Activated naive CD4-positive, alpha-beta T cell treated with anti-CD3 and anti-CD28 coated beads, Interleukin-2, amount 10 ng/mL, durations not matched to agents 7 days and 5 days (primary cell): ENCODE data around the gene FERMT1.
A peak's percentile ranks its signal among the peaks of the same experiment; 100 is the strongest.

Experiments
- CTCF ChIA-PET: fragments of 350-600 bp; sonication (Branson Sonifier 250); formaldehyde crosslinking; loops from one replicate; lab custom pipeline; 2021; ENCODE audit warnings: antibody characterized with exemption; lab: Charles Lee
- DNase-seq: peaks from one replicate; pipeline ENCODE4 v3.0.0-alpha.2; 2020
- H3K27ac Mint-ChIP-seq: one replicate; pipeline ENCODE4 v1.8.0; 2021; ENCODE audit warnings: mild to moderate bottlenecking, moderate library complexity, mixed read lengths
- H3K27me3 Mint-ChIP-seq: one replicate; pipeline ENCODE4 v1.8.0; 2021; ENCODE audit warnings: mild to moderate bottlenecking, mixed read lengths
- H3K36me3 Mint-ChIP-seq: one replicate; pipeline ENCODE4 v1.8.0; 2021; ENCODE audit warnings: mixed read lengths
- H3K4me1 Mint-ChIP-seq: one replicate; pipeline ENCODE4 v1.8.0; 2021; ENCODE audit warnings: mixed read lengths
- H3K4me3 Mint-ChIP-seq: one replicate; pipeline ENCODE4 v1.8.0; 2021; ENCODE audit warnings: mild to moderate bottlenecking, moderate library complexity, mixed read lengths
- H3K9me3 Mint-ChIP-seq: one replicate; pipeline ENCODE4 v1.8.0; 2021; ENCODE audit warnings: mixed read lengths

Gene FERMT1

GRCh38 chr20:6053064-6053775, 69.6 kb downstream of the FERMT1 start:
- Mint-ChIP-seq H3K4me3 (peak overlapping the region; percentile 27), H3K27me3 (peaks cover 60% of the 10 kb centered on the region), H3K27ac (no peak overlapping the region), H3K36me3 (no peaks in the 10 kb centered on the region), H3K9me3 (no peaks in the 10 kb centered on the region), H3K4me1 (peaks cover 6% of the 10 kb centered on the region)
- no peak for DNase-seq
- CTCF ChIA-PET, result no interaction called here

GRCh38 chr20:6051505-6051904, 71.3 kb downstream of the FERMT1 start:
- no peak overlapping the region for H3K27ac Mint-ChIP-seq
- H3K4me3 Mint-ChIP-seq, result no peak overlapping the region
- no peaks in the 10 kb centered on the region for H3K9me3 Mint-ChIP-seq
- H3K36me3 Mint-ChIP-seq, result no peaks in the 10 kb centered on the region
- CTCF ChIA-PET, result interaction anchor here (1.0 kb wide), 1 partner anchor 30 kb away, joined by 3 read pairs; no protein-coding TSS in a partner anchor
- peaks cover 6% of the 10 kb centered on the region for H3K4me1 Mint-ChIP-seq
- no peak for DNase-seq
- peaks cover 51% of the 10 kb centered on the region for H3K27me3 Mint-ChIP-seq

- Mint-ChIP-seq H3K27me3 (peaks cover 31% of the 10 kb centered on the region), H3K4me1 (peaks cover 6% of the 10 kb centered on the region), H3K9me3 (no peaks in the 10 kb centered on the region), H3K4me3 (no peak overlapping the region), H3K36me3 (peaks cover 1% of the 10 kb centered on the region), H3K27ac (no peak overlapping the region)
- CTCF ChIA-PET, result no interaction called here
- DNase-seq, result no peak
Observed at GRCh38 chr20:6048391-6048790, 74.4 kb downstream of the FERMT1 start.

GRCh38 chr20:6046432-6046831, 76.4 kb downstream of the FERMT1 start:
- Mint-ChIP-seq H3K4me3 (no peak overlapping the region), H3K4me1 (no peaks in the 10 kb centered on the region), H3K9me3 (no peaks in the 10 kb centered on the region), H3K27me3 (peaks cover 13% of the 10 kb centered on the region), H3K27ac (no peak overlapping the region), H3K36me3 (peaks cover 8% of the 10 kb centered on the region)
- CTCF ChIA-PET, result no interaction called here
- DNase-seq, result no peak

- Mint-ChIP-seq H3K27me3 (peaks cover 4% of the 10 kb centered on the region), H3K4me1 (no peaks in the 10 kb centered on the region), H3K9me3 (no peaks in the 10 kb centered on the region), H3K36me3 (peaks cover 11% of the 10 kb centered on the region), H3K27ac (no peak overlapping the region), H3K4me3 (no peak overlapping the region)
- CTCF ChIA-PET, result no interaction called here
- DNase-seq, result no peak
Observed at GRCh38 chr20:6045566-6045965, 77.3 kb downstream of the FERMT1 start.

- no peak overlapping the region for H3K4me3 Mint-ChIP-seq
- CTCF ChIA-PET, result interaction anchor here (1.0 to 1.2 kb wide), 2 partner anchors 10 to 238 kb away, joined by 3 read pairs; no protein-coding TSS in a partner anchor
- no peaks in the 10 kb centered on the region for H3K9me3 Mint-ChIP-seq
- DNase-seq, result no peak
- no peaks in the 10 kb centered on the region for H3K27me3 Mint-ChIP-seq
- H3K4me1 Mint-ChIP-seq, result no peaks in the 10 kb centered on the region
- H3K36me3 Mint-ChIP-seq, result peaks cover 22% of the 10 kb centered on the region
- H3K27ac Mint-ChIP-seq, result no peak overlapping the region
Observed at GRCh38 chr20:6044115-6044514, 78.7 kb downstream of the FERMT1 start.

GRCh38 chr20:6041808-6042265, 81.0 kb downstream of the FERMT1 start:
- no peaks in the 10 kb centered on the region for H3K4me1 Mint-ChIP-seq
- H3K4me3 Mint-ChIP-seq, result no peak overlapping the region
- H3K36me3 Mint-ChIP-seq, result peaks cover 31% of the 10 kb centered on the region
- no peak overlapping the region for H3K27ac Mint-ChIP-seq
- CTCF ChIA-PET, result no interaction called here
- no peaks in the 10 kb centered on the region for H3K27me3 Mint-ChIP-seq
- no peaks in the 10 kb centered on the region for H3K9me3 Mint-ChIP-seq
- no peak for DNase-seq

- peaks cover 35% of the 10 kb centered on the region for H3K36me3 Mint-ChIP-seq
- H3K4me3 Mint-ChIP-seq, result no peak overlapping the region
- no peaks in the 10 kb centered on the region for H3K9me3 Mint-ChIP-seq
- H3K27ac Mint-ChIP-seq, result no peak overlapping the region
- DNase-seq, result no peak
- no peaks in the 10 kb centered on the region for H3K4me1 Mint-ChIP-seq
- H3K27me3 Mint-ChIP-seq, result no peaks in the 10 kb centered on the region
- CTCF ChIA-PET, result no interaction called here
Observed at GRCh38 chr20:6040958-6041807, 81.6 kb downstream of the FERMT1 start.

GRCh38 chr20:6040540-6040939, 82.3 kb downstream of the FERMT1 start:
- Mint-ChIP-seq H3K9me3 (no peaks in the 10 kb centered on the region), H3K4me3 (no peak overlapping the region), H3K27me3 (no peaks in the 10 kb centered on the region), H3K36me3 (peaks cover 37% of the 10 kb centered on the region), H3K27ac (no peak overlapping the region), H3K4me1 (no peaks in the 10 kb centered on the region)
- CTCF ChIA-PET, result no interaction called here
- DNase-seq, result no peak

GRCh38 chr20:6039766-6040165, 83.1 kb downstream of the FERMT1 start:
- Mint-ChIP-seq H3K4me3 (no peak overlapping the region), H3K36me3 (peaks cover 40% of the 10 kb centered on the region), H3K27me3 (no peaks in the 10 kb centered on the region), H3K4me1 (peaks cover under 1% of the 10 kb centered on the region), H3K9me3 (no peaks in the 10 kb centered on the region), H3K27ac (no peak overlapping the region)
- CTCF ChIA-PET, result no interaction called here
- no peak for DNase-seq

- Mint-ChIP-seq H3K27me3 (no peaks in the 10 kb centered on the region), H3K36me3 (peaks cover 50% of the 10 kb centered on the region), H3K4me3 (no peak overlapping the region), H3K27ac (no peak overlapping the region), H3K4me1 (peaks cover 10% of the 10 kb centered on the region), H3K9me3 (no peaks in the 10 kb centered on the region)
- CTCF ChIA-PET, result no interaction called here
- DNase-seq, result no peak
Observed at GRCh38 chr20:6038256-6038655, 84.6 kb downstream of the FERMT1 start.

- CTCF ChIA-PET, result no interaction called here
- Mint-ChIP-seq H3K27me3 (no peaks in the 10 kb centered on the region), H3K4me1 (peaks cover 13% of the 10 kb centered on the region), H3K4me3 (no peak overlapping the region), H3K9me3 (no peaks in the 10 kb centered on the region), H3K36me3 (peaks cover 52% of the 10 kb centered on the region), H3K27ac (no peak overlapping the region)
- no peak for DNase-seq
Observed at GRCh38 chr20:6037082-6037481, 85.7 kb downstream of the FERMT1 start.

GRCh38 chr20:6036213-6036612, 86.6 kb downstream of the FERMT1 start:
- Mint-ChIP-seq H3K4me3 (no peak overlapping the region), H3K36me3 (peaks cover 52% of the 10 kb centered on the region), H3K27me3 (no peaks in the 10 kb centered on the region), H3K4me1 (peaks cover 15% of the 10 kb centered on the region), H3K9me3 (no peaks in the 10 kb centered on the region), H3K27ac (no peak overlapping the region)
- DNase-seq, result no peak
- CTCF ChIA-PET, result no interaction called here

- no peak for DNase-seq
- no peaks in the 10 kb centered on the region for H3K27me3 Mint-ChIP-seq
- CTCF ChIA-PET, result interaction anchor here (1.1 kb wide), 1 partner anchor 9 kb away, joined by 3 read pairs; no protein-coding TSS in a partner anchor
- H3K4me3 Mint-ChIP-seq, result no peak overlapping the region
- peaks cover 29% of the 10 kb centered on the region for H3K4me1 Mint-ChIP-seq
- no peak overlapping the region for H3K27ac Mint-ChIP-seq
- no peaks in the 10 kb centered on the region for H3K9me3 Mint-ChIP-seq
- peaks cover 43% of the 10 kb centered on the region for H3K36me3 Mint-ChIP-seq
Observed at GRCh38 chr20:6034134-6034969, 88.5 kb downstream of the FERMT1 start.
